ENCODE measurements around the gene ARHGEF17.

Gene ARHGEF17

DNA sequence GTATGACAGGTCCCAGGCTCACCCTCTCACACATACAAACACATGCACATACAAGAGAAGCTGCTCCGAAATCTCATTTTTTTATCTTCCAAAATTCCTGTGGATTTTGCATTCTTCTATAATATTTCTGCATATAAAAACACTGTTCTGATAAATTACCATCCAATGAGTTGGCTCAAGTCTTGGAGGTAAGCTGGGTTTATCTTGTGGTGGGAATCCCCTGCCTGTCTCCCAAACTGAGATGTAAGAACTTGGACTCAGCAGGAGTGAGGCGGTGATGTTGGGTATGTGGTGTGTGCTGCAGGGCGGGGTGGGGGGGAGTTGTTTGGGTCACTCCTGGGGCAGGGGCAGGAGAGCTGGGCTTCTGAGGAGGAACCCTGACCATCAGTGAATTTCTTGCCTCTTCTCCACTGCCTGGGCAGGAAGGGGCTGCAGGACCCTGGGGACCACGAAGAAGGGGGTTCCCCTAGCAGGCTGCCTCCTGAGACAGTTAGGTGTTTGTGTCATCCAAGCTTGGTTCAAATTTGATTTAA lies 42.7 kb upstream of the ARHGEF17 start:
- no peak for DNase-seq (ENCODE audit: low read depth)
- H3K4me3 ChIP-seq (ENCODE audit: low read depth, low read length): no peak overlapping the region
- no peak for TF ChIP-seq CTCF (conservative IDR thresholded peaks at IDR 0.05; ENCODE audit: low read depth, low read length)

DNA sequence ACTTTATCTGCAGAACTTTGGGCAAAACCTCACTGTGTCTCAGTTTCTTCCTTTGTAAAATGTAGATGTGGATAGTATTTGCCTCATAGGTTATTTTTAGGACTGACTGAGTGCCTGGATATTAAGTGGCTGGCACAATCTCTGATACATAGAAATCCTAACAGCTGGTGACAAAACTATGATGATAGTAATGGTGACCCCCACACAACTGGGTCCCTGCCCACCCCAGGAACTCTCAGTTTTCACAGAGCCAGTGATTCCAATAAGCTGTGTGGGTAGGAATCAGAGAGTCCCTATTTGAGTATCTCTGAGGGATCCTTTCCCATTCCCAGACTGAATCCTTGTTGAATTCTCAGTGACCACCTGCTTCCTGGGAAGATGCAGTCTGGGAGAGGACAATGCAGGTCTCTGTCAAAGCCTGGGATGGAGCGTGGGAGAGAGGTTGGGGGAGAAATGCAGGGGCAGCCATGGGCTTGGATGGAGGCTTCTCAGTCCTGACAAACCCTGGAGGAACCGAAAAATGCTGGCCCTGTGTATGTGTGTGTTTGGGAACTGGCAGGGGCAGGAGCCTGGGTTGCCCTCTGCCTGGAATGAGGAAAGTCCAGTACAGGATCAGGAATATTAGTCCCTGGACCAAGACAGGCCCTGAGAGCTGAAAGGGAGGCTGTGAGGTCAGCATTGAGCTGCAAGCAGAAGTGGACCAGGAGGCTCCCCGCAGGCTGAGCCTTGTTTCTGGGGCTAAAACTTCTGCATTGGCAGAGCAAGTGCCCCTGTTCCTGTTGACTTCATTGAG lies 42.0 kb upstream of the ARHGEF17 start:
- no peak overlapping the region for H3K4me3 ChIP-seq (ENCODE audit: low read depth, low read length)
- no peak for TF ChIP-seq CTCF (conservative IDR thresholded peaks at IDR 0.05; ENCODE audit: low read depth, low read length)
- no peak for DNase-seq (ENCODE audit: low read depth)

DNA sequence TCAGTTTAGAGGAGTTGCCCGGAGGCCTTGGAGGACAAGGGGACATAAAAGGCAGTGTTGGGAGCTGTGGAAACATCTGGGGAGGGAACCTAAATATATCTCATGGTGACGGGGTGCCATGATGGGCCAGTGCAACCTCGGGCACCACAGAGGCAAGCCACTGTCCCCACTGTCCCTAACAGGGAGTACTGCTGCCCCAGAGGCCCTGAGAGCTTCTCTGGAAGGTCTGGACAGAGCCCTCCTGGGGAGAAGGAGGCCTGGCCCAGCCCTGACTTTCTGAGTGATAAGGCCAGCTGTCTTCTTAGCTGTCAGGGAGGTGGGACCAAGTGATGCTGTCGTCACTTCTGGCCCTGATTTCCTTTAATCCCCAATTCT lies 41.4 kb upstream of the ARHGEF17 start:
- no peak for TF ChIP-seq CTCF (conservative IDR thresholded peaks at IDR 0.05; ENCODE audit: low read depth, low read length)
- H3K4me3 ChIP-seq (ENCODE audit: low read depth, low read length): no peak overlapping the region
- DNase-seq (ENCODE audit: low read depth): no peak

DNA sequence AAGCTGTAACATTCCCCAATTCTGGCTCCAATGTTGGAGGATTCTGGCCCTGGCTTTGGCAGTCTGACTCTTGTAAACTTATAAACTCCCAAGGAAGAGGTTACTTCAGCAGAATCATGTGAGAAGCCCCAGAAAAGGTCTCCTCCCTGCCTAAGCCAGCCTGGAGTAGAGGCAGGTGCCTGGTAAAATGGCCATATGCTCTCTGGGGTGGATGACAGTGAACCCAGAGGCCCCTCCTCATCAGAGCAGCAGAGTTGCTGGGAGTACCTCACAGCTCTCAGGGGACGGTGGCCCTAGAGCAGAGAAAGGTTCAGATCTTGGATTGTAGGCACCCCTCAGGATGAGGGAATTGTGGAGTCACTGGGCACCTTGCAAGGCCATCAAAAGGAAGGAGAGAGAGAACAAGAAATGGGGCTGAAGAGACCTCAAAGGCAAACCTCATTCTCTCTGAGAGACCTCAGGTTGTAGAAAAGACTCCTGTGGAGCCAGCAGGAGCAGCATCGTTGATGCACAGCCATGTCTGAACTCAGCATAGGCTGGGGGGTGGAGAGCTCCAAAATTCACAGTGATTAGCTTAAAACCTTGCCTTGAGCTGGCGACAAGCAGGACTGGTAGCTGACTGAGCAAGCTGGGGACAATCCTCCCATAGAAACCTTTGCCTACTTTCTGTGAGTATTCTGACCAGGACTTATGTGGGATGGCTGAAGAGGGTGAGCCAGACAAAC lies 40.8 kb upstream of the ARHGEF17 start:
- DNase-seq (ENCODE audit: low read depth): no peak
- no peak for TF ChIP-seq CTCF (conservative IDR thresholded peaks at IDR 0.05; ENCODE audit: low read depth, low read length)
- H3K4me3 ChIP-seq (ENCODE audit: low read depth, low read length): no peak overlapping the region

DNA sequence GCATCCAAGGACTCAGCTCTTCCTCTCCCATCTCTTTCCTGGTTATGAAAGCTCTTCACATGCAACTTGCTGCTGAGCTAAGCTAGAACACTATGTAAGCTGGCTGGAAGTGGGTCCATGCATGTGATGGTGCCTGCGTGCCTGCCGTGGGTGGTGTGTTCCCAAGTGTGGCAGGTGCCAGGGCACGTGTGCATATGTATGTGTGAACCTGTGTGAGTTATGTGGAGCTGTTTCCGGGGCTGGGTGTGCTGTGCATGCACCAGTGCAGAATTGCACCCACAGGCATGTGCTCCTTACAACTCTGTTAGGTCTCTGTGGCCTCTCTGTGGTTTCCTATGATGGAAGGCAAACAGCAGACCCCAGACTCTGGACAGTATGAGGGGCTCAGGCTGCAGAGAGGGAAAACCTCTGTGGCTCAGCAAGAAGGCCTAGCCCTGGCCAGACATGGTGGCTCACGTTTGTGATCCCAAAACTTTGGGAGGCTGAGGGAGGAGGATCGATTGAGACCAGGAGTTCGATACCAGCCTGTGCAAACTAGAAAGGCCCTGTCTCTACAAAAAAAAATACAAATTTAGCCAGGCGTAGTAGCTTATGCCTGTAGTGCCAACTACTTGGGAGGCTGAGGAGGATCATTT lies 40.1 kb upstream of the ARHGEF17 start:
- TF ChIP-seq CTCF (conservative IDR thresholded peaks at IDR 0.05; ENCODE audit: low read depth, low read length): no peak
- H3K4me3 ChIP-seq (ENCODE audit: low read depth, low read length): no peak overlapping the region
- DNase-seq (ENCODE audit: low read depth): no peak

- H3K4me3 ChIP-seq (ENCODE audit: low read depth, low read length): no peak overlapping the region
- no peak for DNase-seq (ENCODE audit: low read depth)
- TF ChIP-seq CTCF (conservative IDR thresholded peaks at IDR 0.05; ENCODE audit: low read depth, low read length): no peak
These were observed 39.3 kb upstream of the ARHGEF17 start for GRCh38 chr11:73268671-73269271.

Data from choroid plexus epithelial cell (primary cell).